GM19463 (cell line): Measurements from ENCODE around the gene ENPP3.

ENCODE experiments used
- ATAC-seq: cut with Tn5 transposase; IDR thresholded peaks from one replicate; pipeline ENCODE4 v1.9.1; 2021; ENCODE audit warnings: mild to moderate bottlenecking, moderate library complexity; ENCODE audit not compliant: unreplicated experiment

Gene ENPP3

GRCh38 chr6:131791476-131791875 is 154.4 kb downstream of the ENPP3 start:
- no peak for ATAC-seq

DNA sequence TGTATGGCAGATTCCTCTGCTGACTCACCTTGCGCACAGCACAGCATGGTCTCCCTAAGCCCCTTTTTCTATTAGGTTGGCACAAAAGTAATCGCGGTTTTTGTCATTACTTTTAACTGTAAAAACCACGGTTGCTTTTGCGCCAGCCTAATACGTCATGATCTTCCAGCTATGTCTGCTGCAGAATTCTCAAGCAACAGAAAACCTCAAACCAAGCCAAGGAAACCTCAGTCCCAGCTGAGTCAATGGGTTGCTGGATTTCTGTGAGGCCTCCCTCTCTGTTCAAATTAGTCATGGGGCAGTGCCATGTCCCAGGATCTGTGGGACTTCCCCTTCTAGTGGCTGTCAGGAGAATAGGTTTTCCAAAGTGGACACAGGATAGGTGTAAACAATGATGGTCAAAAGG is 155.0 kb downstream of the ENPP3 start:
- ATAC-seq: no peak

DNA sequence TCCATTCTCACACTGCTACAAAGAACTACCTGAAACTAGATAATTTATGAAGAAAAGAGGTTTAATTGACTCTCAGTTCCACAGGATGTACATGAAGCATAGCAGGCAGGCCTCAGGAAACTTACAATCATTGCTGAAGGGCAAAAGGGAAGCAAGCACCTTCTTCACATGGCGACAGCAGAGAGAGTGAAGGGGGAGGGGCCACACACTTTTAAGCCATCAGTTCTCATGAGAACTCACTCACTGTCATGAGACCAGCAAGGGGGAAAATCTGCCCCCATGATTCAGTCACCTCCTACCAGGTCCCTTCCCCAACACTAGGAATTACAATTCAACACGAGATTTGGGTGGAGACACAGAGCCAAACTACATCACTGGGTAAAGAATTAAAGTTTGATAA is 158.3 kb downstream of the ENPP3 start:
- ATAC-seq: no peak
